H9 (cell line): ENCODE measurements around the gene ANTKMT. TPM values are rescaled to one million over a fixed set of nuclear protein-coding genes. Genes with fewer than 3 reads are reported as not detected.

Experiments used
- DNase-seq: peaks from one replicate; pipeline ENCODE4 v3.0.0-alpha.2; 2017
- H2AFZ ChIP-seq: one replicate; pipeline ENCODE4 v1.6.1; 2013; ENCODE audit warnings: mild to moderate bottlenecking, low read length, control low read depth, moderate library complexity
- H2AK5ac ChIP-seq: 2 replicates; pipeline ENCODE4 v1.6.1; 2013; ENCODE audit warnings: low read length, control low read depth, mixed read lengths; ENCODE audit not compliant: insufficient read length
- H2BK120ac ChIP-seq: one replicate; pipeline ENCODE4 v1.6.1; 2013; ENCODE audit warnings: low read depth, mild to moderate bottlenecking, low read length, control low read depth, inconsistent platforms; ENCODE audit not compliant: poor library complexity, severe bottlenecking
- H2BK12ac ChIP-seq: 2 replicates; pipeline ENCODE4 v1.6.1; 2013; ENCODE audit warnings: low read length, control low read depth, mixed read lengths, low read depth; ENCODE audit not compliant: insufficient read length
- H2BK15ac ChIP-seq: 2 replicates; pipeline ENCODE4 v1.6.1; 2013; ENCODE audit warnings: low read depth, low read length, control low read depth
- H2BK20ac ChIP-seq: one replicate; pipeline ENCODE4 v1.6.1; 2013; ENCODE audit warnings: low read depth, mild to moderate bottlenecking, low read length, control low read depth, inconsistent platforms; ENCODE audit not compliant: poor library complexity, severe bottlenecking
- H2BK5ac ChIP-seq: 2 replicates; pipeline ENCODE4 v1.6.1; 2013; ENCODE audit warnings: low read length, control low read depth, mixed read lengths; ENCODE audit not compliant: insufficient read length
- H3K14ac ChIP-seq: 2 replicates; pipeline ENCODE4 v1.6.1; 2013; ENCODE audit warnings: low read length, control low read depth; ENCODE audit not compliant: insufficient read depth
- H3K18ac ChIP-seq: 2 replicates; pipeline ENCODE4 v1.6.1; 2013; ENCODE audit warnings: low read depth, mild to moderate bottlenecking, mixed read lengths, low read length, control low read depth; ENCODE audit not compliant: insufficient read length
- H3K23ac ChIP-seq: 2 replicates; pipeline ENCODE4 v1.6.1; 2013; ENCODE audit warnings: low read length, control low read depth, mixed read lengths, low read depth; ENCODE audit not compliant: insufficient read length
- H3K23me2 ChIP-seq: 2 replicates; pipeline ENCODE4 v1.6.1; 2013; ENCODE audit warnings: low read depth, mild to moderate bottlenecking, mixed read lengths, low read length, control low read depth; ENCODE audit not compliant: insufficient read length, poor library complexity, severe bottlenecking
- H3K27ac ChIP-seq: 2 replicates; pipeline ENCODE4 v1.5.1; 2013; ENCODE audit warnings: low read length, control low read depth, mixed read lengths, low read depth; ENCODE audit not compliant: insufficient read length
- H3K27me3 ChIP-seq: 2 replicates; pipeline ENCODE4 v1.6.1; 2013; ENCODE audit warnings: low read length, control low read depth, inconsistent platforms; ENCODE audit not compliant: insufficient read depth
- H3K4ac ChIP-seq: 2 replicates; pipeline ENCODE4 v1.6.1; 2013; ENCODE audit warnings: low read depth, mild to moderate bottlenecking, control low read depth, inconsistent platforms, low read length, moderate library complexity
- H3K4me1 ChIP-seq: 2 replicates; pipeline ENCODE4 v1.6.1; 2013; ENCODE audit warnings: low read length, control low read depth, inconsistent platforms; ENCODE audit not compliant: insufficient read depth
- H3K4me2 ChIP-seq: 2 replicates; pipeline ENCODE4 v1.6.1; 2013; ENCODE audit warnings: low read length, control low read depth, mixed read lengths; ENCODE audit not compliant: insufficient read length, insufficient read depth
- H3K56ac ChIP-seq: 2 replicates; pipeline ENCODE4 v1.6.1; 2013; ENCODE audit warnings: low read depth, mild to moderate bottlenecking, mixed read lengths, low read length, control low read depth; ENCODE audit not compliant: insufficient read length
- H3K79me1 ChIP-seq: 2 replicates; pipeline ENCODE4 v1.6.1; 2013; ENCODE audit warnings: low read depth, mild to moderate bottlenecking, moderate library complexity, low read length, control low read depth, inconsistent platforms; ENCODE audit not compliant: insufficient read depth, poor library complexity, severe bottlenecking
- H3K79me2 ChIP-seq: 2 replicates; pipeline ENCODE4 v1.6.1; 2013; ENCODE audit warnings: low read length, control low read depth, inconsistent platforms; ENCODE audit not compliant: insufficient read depth
- H3K9ac ChIP-seq: 2 replicates; pipeline ENCODE4 v1.6.1; 2013; ENCODE audit warnings: low read length, control low read depth, mixed read lengths; ENCODE audit not compliant: insufficient read length; ENCODE audit errors: extremely low read depth
- H3K9me3 ChIP-seq: one replicate; pipeline ENCODE4 v1.6.1; 2013; ENCODE audit warnings: low read depth, low read length, inconsistent platforms; ENCODE audit not compliant: control insufficient read depth
- H3T11ph ChIP-seq: one replicate; pipeline ENCODE4 v1.6.1; 2013; ENCODE audit warnings: mild to moderate bottlenecking, low read length, control low read depth, inconsistent platforms
- H4K20me1 ChIP-seq: one replicate; pipeline ENCODE4 v1.6.1; 2013; ENCODE audit not compliant: control insufficient read depth, insufficient read length, insufficient read depth
- H4K5ac ChIP-seq: 2 replicates; pipeline ENCODE4 v1.6.1; 2013; ENCODE audit warnings: low read depth, mild to moderate bottlenecking, mixed read lengths, low read length, control low read depth; ENCODE audit not compliant: insufficient read length
- H4K8ac ChIP-seq: replicated peaks from 2 replicates; pipeline ENCODE4 v1.6.1; 2013; ENCODE audit warnings: low read length, control low read depth, mixed read lengths, low read depth; ENCODE audit not compliant: insufficient read length
- H4K91ac ChIP-seq: 2 replicates; pipeline ENCODE4 v1.6.1; 2013; ENCODE audit warnings: low read depth, mild to moderate bottlenecking, moderate library complexity, mixed read lengths, low read length, control low read depth; ENCODE audit not compliant: insufficient read length
- H3K27ac Mint-ChIP-seq, 3 experiments: 2 replicates in 2 of 3; 3 replicates in 1 of 3; pipeline ENCODE4 v1.8.0; 2020 to 2021; ENCODE audit warnings: mixed read lengths in 3 of 3, mild to moderate bottlenecking in 1 of 3, moderate library complexity in 1 of 3
- H3K27me3 Mint-ChIP-seq: 2 replicates; pipeline ENCODE4 v1.8.0; 2021; ENCODE audit warnings: low read depth, mild to moderate bottlenecking, moderate library complexity, mixed read lengths
- H3K36me3 Mint-ChIP-seq, 3 experiments: 2 replicates in 2 of 3; 3 replicates in 1 of 3; pipeline ENCODE4 v1.8.0; 2020 to 2021; ENCODE audit warnings: low read depth in 3 of 3, mixed read lengths in 3 of 3; ENCODE audit not compliant: insufficient read depth in 1 of 3
- H3K4me1 Mint-ChIP-seq, 2 experiments: 2 replicates each; pipeline ENCODE4 v1.8.0; 2020; ENCODE audit warnings: mixed read lengths in 2 of 2
- H3K4me3 Mint-ChIP-seq, 2 experiments: 2 replicates in 1 of 2; 3 replicates in 1 of 2; pipeline ENCODE4 v1.8.0; 2020 to 2021; ENCODE audit warnings: mild to moderate bottlenecking in 2 of 2, mixed read lengths in 2 of 2, moderate library complexity in 1 of 2
- H3K9me3 Mint-ChIP-seq, 2 experiments: 2 replicates in 1 of 2; 3 replicates in 1 of 2; pipeline ENCODE4 v1.8.0; 2020; ENCODE audit warnings: mild to moderate bottlenecking in 2 of 2, mixed read lengths in 2 of 2, moderate library complexity in 1 of 2
- WGBS: extraction: QIAGEN DNeasy Blood & Tissue Kit; methylation state at CpG from one replicate; pipeline ENCODE4 v1.1.7; 2013; ENCODE audit warnings: missing lambda C conversion rate, low lambda C conversion rate, mixed read lengths; ENCODE audit not compliant: insufficient read length; ENCODE audit errors: extremely low coverage; 5-methylcytosine and 5-hydroxymethylcytosine counted together
- total RNA-seq: library from RNA; stranded (reverse); gene quantifications from 2 replicates; pipeline ENCODE4 v1.2.1, GENCODE V29; 2021
- TF ChIP-seq, protein P1 (sequence below): fragments of 200-600 bp; sonication (generic); conservative IDR thresholded peaks from 3 replicates; pipeline ENCODE4 v1.8.0; 2021; ENCODE audit warnings: antibody characterized with exemption, mild to moderate bottlenecking

The ANTKMT gene
- total RNA-seq, 1 experiment from 2014 or later, result 31.5 TPM

DNA sequence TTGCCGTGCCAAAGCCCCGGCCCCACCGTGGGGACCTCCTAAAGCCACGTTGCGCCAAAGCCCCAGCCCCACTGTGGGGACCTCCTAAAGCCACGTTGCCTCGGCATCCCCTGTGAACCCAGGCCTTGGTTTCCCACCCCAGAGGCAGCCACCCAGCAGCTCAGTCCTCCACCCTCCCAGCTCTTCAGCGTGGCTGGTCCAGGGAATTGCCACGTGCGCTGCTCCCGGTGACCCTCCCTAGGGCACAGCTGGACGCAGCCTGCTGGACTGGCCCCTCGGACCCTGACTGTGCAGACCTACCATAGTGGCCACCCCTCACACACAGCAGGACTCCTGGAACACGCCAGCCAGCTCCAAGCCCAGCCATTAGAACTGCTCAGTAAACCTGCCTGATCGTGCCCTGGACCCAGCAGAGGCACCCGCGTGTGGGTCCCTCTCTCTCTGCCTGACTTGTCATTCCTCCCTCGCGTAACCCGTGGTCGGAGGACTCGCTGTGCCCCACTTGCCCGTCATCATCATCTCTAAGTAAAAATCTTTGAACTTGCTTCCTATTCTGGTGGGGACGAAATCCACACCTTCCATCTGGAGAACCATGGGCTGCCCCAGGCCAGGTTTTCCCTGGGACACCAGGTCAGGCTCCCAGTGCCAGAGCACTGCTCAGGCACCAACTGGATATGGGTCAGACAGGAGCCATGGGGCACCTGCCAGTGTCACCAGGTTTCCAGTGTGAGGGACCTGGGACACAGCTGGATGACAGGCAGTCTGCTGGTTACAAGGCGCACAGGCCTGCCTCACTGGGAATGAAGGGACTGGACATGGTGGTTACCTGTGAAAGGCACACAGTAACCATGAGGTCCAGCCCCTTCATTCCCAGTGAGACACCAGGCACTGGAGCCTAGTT lies 14.3 kb downstream of the ANTKMT start:
- no peak overlapping the region for H4K5ac ChIP-seq
- no peak overlapping the region for H2BK5ac ChIP-seq
- no peak overlapping the region for H2BK20ac ChIP-seq
- TF ChIP-seq, protein P1, sequence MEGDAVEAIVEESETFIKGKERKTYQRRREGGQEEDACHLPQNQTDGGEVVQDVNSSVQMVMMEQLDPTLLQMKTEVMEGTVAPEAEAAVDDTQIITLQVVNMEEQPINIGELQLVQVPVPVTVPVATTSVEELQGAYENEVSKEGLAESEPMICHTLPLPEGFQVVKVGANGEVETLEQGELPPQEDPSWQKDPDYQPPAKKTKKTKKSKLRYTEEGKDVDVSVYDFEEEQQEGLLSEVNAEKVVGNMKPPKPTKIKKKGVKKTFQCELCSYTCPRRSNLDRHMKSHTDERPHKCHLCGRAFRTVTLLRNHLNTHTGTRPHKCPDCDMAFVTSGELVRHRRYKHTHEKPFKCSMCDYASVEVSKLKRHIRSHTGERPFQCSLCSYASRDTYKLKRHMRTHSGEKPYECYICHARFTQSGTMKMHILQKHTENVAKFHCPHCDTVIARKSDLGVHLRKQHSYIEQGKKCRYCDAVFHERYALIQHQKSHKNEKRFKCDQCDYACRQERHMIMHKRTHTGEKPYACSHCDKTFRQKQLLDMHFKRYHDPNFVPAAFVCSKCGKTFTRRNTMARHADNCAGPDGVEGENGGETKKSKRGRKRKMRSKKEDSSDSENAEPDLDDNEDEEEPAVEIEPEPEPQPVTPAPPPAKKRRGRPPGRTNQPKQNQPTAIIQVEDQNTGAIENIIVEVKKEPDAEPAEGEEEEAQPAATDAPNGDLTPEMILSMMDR, result no peak
- no peaks in the 10 kb centered on the region for H3K27me3 ChIP-seq
- no peak overlapping the region for H2BK120ac ChIP-seq
- peaks cover 3% of the 10 kb centered on the region for H3K23me2 ChIP-seq
- no peak for DNase-seq
- no peaks in the 10 kb centered on the region for H3K79me2 ChIP-seq
- H2AK5ac ChIP-seq, result no peak overlapping the region
- no peak overlapping the region for H3K4me2 ChIP-seq
- peaks cover 2% of the 10 kb centered on the region; the same call in 1 of the 2 replicates for H3K4me1 ChIP-seq
- no peaks in the 10 kb centered on the region for H4K20me1 ChIP-seq
- H3K18ac ChIP-seq, result no peak overlapping the region
- H4K91ac ChIP-seq, result no peak overlapping the region
- no peaks in the 10 kb centered on the region for H3K79me1 ChIP-seq
- H3K56ac ChIP-seq, result no peak overlapping the region
- Mint-ChIP-seq H3K4me3 (no peak overlapping the region), H3K4me1 (peaks cover 9 to 13% of the 10 kb centered on the region in 2 experiments), H3K27ac (0 out of 7 replicates have a peak overlapping the region, but pooled peaks of 1 of the 3 experiments have one; percentile 40), H3K9me3 (no peaks in the 10 kb centered on the region), H3K27me3 (no peaks in the 10 kb centered on the region), H3K36me3 (peaks cover 5 to 36% (median 29%) of the 10 kb centered on the region in 3 experiments; a peak in 6 of 7 replicates)
- no peak overlapping the region for H3K4ac ChIP-seq
- H3K27ac ChIP-seq, result no peak overlapping the region
- H4K8ac ChIP-seq, result no peak overlapping the region
- H2BK12ac ChIP-seq, result no peak overlapping the region
- H3K23ac ChIP-seq, result no peak overlapping the region
- H3K9me3 ChIP-seq, result no peaks in the 10 kb centered on the region
- WGBS, result no CpG with 5 or more reads among the region's 25 CpGs
- no peak overlapping the region for H3K14ac ChIP-seq
- H3K9ac ChIP-seq, result no peak overlapping the region
- H3T11ph ChIP-seq, result no peak overlapping the region
- H2AFZ ChIP-seq, result no peak overlapping the region
- H2BK15ac ChIP-seq, result no peak overlapping the region
